Measurements from ENCODE around the gene TTC33. TPM values are rescaled to one million over a fixed set of nuclear protein-coding genes. Genes with fewer than 3 reads are reported as not detected.

Gene TTC33
- total and polyA plus RNA-seq, 2 of the 4 experiments (the other 2 are of a cell fraction), result 3.1 to 8.1 TPM

- Histone ChIP-seq H4K91ac (ENCODE audit: insufficient read depth, low read depth, low read length) (no peak overlapping the region), H3K4me1 (ENCODE audit: control insufficient read depth, insufficient read depth, low read length) (no peaks in the 10 kb centered on the region), H4K20me1 (ENCODE audit: insufficient read depth, low read length) (no peaks in the 10 kb centered on the region), H3K4me2 (ENCODE audit: low read depth, low read length) (no peak overlapping the region), H2BK15ac (ENCODE audit: low read depth, low read length) (no peak overlapping the region), H3K9ac (ENCODE audit: low read depth, low read length) (no peak overlapping the region), H3K79me1 (ENCODE audit: low read depth in 1 of 2, low read length in 2 of 2) (no peaks in the 10 kb centered on the region), H3K4ac (ENCODE audit: low read depth, low read length) (no peak overlapping the region), H3K56ac (ENCODE audit: extremely low read depth, insufficient read depth, low read length) (no peak overlapping the region), H3K14ac (replicated peaks; ENCODE audit: low read depth, low read length) (no peak overlapping the region), H3K4me3 (ENCODE audit: insufficient read depth, low read depth, low read length) (no peak overlapping the region), H4K8ac (ENCODE audit: low read depth in 2 of 2, low read length in 2 of 2) (no peak overlapping the region), H2BK20ac (ENCODE audit: low read depth, low read length) (no peak overlapping the region), H3K36me3 (ENCODE audit: control insufficient read depth, insufficient read depth, low read length) (no peaks in the 10 kb centered on the region), H4K5ac (ENCODE audit: low read depth, low read length) (no peak overlapping the region), H3K27ac (ENCODE audit: insufficient read depth, low read length) (no peak overlapping the region), H3K9me3 (ENCODE audit: control insufficient read depth, insufficient read depth, low read length) (no peaks in the 10 kb centered on the region), H2BK5ac (ENCODE audit: low read depth, low read length, poor library complexity, severe bottlenecking) (no peak overlapping the region), H3K23ac (ENCODE audit: low read depth, low read length) (no peak overlapping the region), H2AK5ac (ENCODE audit: low read depth, low read length) (no peak overlapping the region), H3K18ac (ENCODE audit: low read depth, low read length) (no peak overlapping the region), H2AFZ (replicated peaks; ENCODE audit: low read length, poor library complexity) (no peak overlapping the region), H3K9me1 (ENCODE audit: insufficient read depth, low read length) (no peaks in the 10 kb centered on the region), H2AK9ac (replicated peaks; ENCODE audit: low read depth, low read length, poor library complexity) (no peak overlapping the region), H2BK120ac (ENCODE audit: low read depth, low read length) (no peak overlapping the region), H3K27me3 (ENCODE audit: control insufficient read depth, insufficient read depth, low read length) (no peaks in the 10 kb centered on the region)
- peak; percentile 29 for DNase-seq
- ChIA-PET POLR2A (ENCODE audit: unreplicated experiment) (no interaction called here), CTCF (interaction anchor here (0.5 kb wide), 1 partner anchor 13 kb away, joined by 5 read pairs; no protein-coding TSS in a partner anchor)
- BruUV-seq (replicated peaks), result no TSS peak
- TF ChIP-seq CTCF (conservative IDR thresholded peaks at IDR 0.05; ENCODE audit: low read depth, low read length) (no peak), POLR2A (IDR thresholded peaks at IDR 0.05; ENCODE audit: low read depth, low read length) (no peak), RFX5 (IDR thresholded peaks at IDR 0.05; ENCODE audit: low read depth, low read length) (no peak), USF2 (IDR thresholded peaks at IDR 0.05; ENCODE audit: low read depth, low read length) (no peak), ELK1 (IDR thresholded peaks at IDR 0.05; ENCODE audit: borderline replicate concordance, low read depth, low read length) (no peak), CHD1 (IDR thresholded peaks at IDR 0.05; ENCODE audit: low read depth, low read length) (no peak), CEBPB (IDR thresholded peaks at IDR 0.05; ENCODE audit: low read depth, low read length) (peak; percentile 14; the same call in 1 of the 2 replicates), NFE2L2 (IDR thresholded peaks at IDR 0.05; ENCODE audit: low read depth, low read length) (no peak)
- ATAC-seq (ENCODE audit: low read depth), result no peak
- in situ Hi-C loops (cut with MboI; ENCODE audit: low sequenced_read_pairs) (no loop called here), intact Hi-C loops (cut with micrococcal nuclease) (no loop called here), dilution Hi-C loops (cut with HindIII; ENCODE audit: low sequenced_read_pairs, unreplicated experiment) (no loop called here)
- WGBS, 2 experiments (ENCODE audit: extremely low coverage in 2 of 2, insufficient read length in 1 of 2), result no CpG with 5 or more reads among the region's 4 CpGs
Measured at GRCh38 chr5:40615586-40616170, 140.1 kb downstream of the TTC33 start.

All from IMR-90 (cell line).